EH (cell line): Measurements from ENCODE around the gene HOXD10.

ENCODE experiments used
- DNase-seq: peaks from one replicate; pipeline ENCODE4 v3.0.0-alpha.2; 2015; ENCODE audit warnings: low read depth

Gene HOXD10

DNA sequence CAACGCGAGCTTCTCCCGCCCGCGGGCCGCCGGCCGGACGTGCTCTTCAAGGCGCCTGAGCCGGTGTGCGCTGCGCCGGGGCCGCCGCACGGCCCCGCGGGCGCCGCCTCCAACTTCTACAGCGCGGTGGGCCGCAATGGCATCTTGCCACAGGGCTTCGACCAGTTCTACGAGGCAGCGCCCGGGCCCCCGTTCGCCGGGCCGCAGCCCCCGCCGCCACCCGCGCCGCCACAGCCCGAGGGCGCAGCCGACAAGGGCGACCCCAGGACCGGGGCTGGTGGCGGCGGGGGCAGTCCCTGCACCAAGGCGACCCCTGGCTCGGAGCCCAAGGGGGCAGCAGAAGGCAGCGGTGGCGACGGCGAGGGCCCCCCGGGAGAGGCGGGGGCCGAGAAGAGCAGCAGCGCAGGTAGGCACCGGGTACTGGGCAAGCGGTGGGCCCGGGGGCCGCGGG is 8.8 kb upstream of the HOXD10 start:
- DNase-seq = no peak

DNA sequence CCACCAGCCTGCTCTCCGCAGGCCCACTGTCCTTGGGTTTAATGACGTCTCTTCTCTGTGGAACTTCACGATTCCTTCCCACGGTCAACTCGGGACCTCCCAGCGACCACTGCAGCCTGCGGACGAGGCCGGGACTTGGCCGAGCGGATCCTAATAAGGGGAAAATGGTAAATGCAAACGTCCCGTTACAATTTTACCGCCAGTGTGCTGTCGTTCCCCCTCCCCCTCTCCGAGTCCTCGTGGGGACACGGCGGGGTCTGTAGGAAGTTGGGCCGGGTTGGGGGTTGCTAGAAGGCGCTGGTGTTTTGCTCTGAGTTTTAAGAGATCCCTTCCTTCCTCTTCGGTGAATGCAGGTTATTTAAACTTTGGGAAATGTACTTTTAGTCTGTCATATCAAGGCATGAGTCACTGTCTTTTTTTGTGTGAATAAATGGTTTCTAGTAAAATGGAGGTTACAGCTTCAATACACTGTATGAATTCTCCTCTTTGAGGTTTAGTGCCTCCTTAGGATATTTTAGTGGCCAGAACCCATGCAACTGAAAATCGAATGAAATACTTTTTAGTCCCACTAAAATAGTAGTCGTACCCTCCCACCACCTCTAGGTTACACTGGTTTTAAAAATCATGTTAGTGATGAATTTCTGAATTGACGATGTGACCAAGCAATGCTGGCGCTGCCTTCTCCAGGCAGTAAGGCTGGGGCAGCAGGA is 7.2 kb upstream of the HOXD10 start:
- DNase-seq = no peak

DNA sequence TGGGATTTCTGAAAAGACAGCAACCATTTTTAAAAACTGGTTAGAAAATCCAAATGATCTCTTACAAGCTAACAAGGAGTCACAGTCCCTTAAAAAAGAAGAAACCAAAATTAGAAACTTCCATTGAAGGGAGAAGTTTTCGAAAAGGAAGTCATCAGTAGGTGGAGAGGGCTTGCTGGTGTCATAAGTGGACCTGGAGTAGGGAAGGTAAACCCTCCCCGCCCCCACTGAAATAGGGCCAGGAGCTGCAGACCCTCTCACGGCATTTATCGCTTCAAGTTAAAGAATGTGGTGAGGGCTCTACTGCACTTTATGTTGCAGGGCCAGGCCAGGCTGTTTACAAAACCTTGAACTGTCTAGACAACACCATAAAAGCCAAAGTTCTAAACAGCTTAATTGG is 6.6 kb upstream of the HOXD10 start:
- DNase-seq = no peak

DNA sequence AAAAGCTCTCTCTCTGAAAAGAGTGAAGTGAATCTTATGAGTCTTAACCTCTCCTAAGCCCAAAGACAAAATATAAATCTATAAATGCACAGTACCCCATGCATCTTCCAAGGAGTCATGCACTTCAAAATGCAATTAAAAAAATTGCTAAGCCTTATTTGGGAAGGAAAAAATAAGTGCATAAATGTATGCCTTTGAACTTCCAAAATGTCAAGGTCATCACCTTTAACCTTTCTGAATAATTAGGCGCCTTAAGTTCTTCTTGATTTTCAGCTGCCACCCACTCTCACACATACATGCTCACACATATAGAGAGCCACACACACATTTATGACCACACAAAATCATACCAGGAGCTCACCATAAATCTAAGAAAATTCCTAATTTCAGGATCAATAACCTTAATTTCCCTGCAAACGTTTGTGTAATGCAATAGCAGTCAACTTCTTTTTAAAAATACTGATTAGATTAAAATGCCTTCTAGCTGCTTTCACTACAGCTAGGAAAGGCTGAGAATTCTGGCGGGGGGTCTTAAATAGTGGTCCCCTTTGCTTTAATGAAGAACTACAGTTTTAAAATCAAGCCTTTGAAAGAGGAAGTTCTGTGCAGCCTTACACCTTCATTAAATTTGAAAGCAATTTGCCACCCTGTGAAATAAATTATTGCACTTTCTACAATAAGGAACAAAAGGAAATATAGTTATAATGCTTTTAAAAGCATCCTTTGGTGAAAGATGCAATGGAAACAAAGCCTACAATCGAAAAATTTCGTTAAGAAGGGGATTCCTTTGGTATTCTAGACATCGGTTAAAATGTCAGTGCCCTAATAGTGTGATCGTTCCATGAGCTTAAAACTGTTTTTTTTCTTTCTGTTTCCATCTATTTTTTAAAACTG is 5.9 kb upstream of the HOXD10 start:
- no peak for DNase-seq

DNA sequence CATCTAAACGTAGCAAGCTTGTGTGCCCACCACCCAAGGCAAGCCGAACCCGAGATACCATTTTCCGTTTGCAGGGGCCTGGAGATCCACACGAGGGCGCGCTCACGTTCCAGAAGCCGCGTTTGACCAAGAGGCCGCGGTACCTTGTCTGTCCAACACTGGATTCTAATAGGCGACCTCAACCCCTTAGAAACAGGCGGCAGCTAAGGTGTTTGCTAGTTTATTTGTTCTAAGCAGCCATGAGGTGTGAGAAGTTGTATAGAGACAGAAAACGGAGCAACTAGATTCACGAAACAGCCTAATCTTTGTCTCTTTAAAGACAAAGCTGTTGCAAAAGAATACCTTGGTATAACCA is 5.3 kb upstream of the HOXD10 start:
- no peak for DNase-seq

DNA sequence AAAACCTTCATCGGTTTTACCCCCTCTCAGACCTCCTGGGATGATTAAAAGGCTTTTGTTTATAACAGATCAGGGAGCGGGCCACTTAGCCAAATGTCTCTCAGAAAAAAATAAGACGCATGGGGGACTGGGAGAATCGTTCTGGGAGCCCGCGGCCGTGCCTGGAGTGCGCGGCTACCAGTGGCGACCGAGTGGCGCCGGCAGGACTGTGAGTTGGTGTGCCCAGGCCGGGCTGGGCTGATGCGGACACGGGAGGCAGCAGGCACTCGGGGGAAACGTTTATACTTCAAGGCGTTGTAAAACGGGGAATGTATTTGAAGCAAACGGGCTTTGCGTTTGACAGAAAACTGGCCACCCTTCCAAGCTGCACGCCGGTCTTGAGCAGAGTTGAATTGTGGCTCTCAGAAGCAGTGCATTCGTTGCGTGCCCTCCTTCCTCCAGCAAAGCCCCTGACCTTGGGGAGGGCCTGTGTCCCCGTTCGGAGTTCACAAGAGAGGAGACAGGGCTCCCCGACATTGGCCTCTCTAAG is 4.7 kb upstream of the HOXD10 start:
- no peak for DNase-seq

DNA sequence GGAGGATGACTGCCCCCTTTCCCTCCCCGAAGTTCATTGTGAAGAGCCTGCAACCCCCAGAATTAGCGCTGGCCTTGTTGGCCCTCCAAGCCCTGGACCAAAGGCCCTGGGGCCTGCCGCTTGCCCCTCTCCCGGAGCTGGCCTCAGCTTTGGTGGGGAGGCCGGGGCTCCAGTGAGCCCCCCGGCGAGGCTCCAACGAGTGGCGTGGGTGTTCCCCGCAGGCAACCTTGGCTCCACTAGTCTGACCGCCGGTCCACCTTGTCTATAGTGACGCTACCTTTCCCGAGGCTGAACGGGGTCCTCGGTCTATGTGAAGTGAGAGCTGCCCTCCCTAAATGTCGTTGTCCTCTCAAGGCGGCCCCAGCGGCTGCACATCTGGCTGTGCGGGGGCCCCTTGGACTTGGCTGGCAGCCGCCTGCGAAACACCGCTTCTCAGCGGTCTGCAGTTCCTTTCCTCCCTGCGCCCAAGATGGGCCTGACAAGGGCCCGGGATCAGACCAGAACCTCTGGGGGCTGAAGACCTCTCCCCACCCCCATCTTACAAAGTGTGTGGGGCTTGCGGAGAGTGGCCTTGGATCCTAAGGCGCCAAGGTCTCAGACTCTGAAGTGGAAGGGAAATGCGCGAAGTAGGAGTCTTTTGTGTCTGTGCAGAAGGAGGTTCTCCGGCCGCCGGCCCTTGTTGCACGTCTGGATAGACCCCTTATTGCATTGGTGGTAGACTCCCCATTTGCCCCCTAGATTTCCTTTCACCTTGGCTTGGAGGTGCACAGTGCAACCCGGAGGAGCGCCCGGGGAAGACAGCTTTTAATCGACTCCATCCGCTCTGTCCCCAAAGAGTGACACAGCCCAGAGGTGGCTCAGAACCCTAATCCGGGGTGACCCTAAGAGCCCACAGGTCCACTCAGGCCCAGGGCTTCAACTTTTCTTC is 3.9 kb upstream of the HOXD10 start:
- DNase-seq = no peak

DNA sequence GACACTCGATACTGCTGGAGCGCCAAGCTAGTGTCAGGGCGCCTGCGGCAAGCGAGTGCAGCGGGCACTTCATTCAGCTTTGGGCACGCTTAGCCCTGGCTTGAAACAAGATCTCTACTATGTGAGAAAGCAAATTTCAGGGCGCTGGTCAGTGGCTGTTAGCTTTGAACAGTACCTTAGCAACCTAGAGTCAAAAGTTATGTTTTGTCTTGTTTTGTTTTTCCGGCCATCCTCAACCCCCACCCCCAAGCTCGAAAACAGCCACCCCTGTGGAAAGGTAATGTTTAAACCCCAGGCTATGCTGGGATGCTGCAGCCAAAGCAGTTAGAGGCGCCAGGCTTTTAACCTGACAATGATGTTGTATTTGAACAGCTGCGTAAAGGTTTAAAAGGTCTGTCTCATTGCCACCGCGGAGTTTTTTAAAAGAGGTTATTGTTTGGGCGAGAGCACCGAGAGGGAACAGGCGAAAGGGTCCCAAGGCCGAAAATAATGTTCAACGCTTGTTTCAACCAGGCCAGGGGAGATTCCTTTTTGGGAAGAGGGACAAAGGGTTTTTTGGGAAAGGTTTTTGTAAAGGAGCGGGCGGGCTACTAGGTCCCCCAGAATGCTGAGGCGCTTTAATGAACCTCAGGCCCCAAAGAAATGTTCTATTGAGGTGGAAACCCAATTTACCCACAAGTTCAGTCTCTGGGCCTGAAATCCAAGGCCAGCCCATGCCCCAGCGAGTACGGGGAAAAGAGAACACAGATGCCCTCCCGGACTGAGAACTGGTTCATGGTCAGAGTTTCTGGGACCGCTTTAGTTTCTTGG is 2.3 kb upstream of the HOXD10 start:
- no peak for DNase-seq

DNA sequence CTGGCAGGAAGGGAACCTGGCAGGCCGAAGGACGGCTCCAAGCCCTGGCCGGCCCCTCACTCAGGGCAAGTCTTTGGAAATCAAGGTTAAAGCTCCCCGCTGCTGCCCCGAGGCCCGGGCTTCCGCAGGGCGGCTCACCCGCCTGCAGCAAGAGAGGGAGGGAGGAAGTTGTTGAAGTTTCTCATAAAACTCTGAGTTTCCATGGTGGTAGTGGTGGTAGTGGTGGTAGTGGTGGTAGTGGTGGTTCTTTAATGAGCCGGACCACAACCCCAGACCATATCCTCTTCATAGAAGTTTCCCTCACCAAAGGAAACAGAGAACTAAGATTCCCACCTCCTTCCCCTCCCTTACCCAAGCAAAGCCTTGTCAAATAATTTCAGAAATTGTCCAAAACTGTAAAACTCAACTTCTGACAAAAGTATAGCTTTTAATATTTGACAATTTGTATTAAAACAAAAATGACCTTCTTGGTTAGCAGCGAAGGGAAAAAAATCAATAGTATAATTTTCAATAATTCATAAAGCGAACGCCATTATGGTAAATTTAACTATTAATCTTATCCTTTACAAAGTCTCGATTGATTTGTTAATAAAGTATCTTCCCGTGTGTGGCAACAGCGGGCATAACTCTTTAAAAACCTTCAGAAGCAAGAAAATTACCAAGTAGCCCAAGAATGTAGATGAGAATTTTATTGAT is 1.5 kb upstream of the HOXD10 start:
- no peak for DNase-seq

DNA sequence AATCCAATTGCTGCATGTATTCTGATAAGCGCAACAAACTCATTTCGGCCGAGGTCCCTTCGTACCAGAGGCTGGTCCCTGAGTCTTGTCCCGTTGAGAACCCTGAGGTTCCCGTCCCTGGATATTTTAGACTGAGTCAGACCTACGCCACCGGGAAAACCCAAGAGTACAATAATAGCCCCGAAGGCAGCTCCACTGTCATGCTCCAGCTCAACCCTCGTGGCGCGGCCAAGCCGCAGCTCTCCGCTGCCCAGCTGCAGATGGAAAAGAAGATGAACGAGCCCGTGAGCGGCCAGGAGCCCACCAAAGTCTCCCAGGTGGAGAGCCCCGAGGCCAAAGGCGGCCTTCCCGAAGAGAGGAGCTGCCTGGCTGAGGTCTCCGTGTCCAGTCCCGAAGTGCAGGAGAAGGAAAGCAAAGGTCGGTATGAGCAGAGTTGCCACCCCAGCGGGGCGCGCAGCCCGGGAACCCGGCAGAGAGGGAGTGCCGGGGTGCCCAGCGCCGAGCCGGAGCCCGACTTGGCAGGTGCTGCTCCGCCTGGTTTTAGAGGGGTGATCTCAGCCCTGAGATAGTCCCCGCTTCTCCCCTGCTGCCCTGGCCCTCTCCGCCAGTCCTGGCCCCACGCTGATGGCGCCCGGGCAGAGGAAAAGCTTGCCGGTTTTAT is 714 bp downstream of the HOXD10 start:
- no peak for DNase-seq

DNA sequence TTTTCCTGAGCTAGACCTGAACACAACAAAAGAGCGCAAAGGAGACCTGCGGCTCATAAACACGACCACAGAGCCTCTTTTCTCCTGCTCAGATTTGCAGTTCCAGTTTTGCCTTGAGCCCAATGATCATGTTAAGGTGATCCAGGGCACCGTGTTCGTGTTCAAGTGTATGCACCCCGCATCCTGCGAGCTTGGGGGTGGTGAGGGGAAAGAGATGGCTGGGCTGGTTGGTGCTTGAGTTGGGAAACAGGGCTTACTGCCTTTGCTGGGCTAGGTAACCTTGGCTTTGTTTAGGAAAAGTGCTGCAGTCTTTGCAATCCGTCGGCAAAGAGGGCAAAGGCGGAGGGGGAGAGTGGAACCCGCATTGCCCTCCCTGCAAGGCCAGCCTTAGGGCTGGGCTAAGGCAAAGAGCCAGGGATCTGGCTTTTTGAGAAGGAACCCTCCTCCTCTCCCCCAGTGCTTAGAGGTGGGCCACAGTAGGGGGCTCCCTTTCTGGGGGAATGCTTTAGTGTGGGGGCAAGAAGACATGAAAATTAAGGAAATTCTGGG is 1.3 kb downstream of the HOXD10 start:
- no peak for DNase-seq

DNA sequence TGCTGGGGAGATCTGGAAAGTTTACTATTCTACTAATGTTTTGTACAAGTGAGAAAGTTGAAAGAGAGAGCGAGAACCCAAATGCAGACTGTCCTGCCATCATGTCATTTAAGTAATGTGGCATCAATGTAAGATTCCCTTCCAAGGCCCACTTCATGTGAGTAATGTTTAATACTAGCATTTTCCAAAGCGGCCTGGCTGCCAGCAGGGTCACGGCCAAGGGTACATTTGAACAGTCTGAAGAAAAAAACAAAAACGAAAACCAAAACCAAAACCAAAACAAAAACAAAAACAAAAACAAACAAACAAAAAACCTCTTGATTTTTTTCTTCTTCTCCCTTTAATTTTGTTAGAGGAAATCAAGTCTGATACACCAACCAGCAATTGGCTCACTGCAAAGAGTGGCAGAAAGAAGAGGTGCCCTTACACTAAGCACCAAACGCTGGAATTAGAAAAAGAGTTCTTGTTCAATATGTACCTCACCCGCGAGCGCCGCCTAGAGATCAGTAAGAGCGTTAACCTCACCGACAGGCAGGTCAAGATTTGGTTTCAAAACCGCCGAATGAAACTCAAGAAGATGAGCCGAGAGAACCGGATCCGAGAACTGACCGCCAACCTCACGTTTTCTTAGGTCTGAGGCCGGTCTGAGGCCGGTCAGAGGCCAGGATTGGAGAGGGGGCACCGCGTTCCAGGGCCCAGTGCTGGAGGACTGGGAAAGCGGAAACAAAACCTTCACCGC is 2.2 kb downstream of the HOXD10 start:
- DNase-seq = peak; percentile 10

DNA sequence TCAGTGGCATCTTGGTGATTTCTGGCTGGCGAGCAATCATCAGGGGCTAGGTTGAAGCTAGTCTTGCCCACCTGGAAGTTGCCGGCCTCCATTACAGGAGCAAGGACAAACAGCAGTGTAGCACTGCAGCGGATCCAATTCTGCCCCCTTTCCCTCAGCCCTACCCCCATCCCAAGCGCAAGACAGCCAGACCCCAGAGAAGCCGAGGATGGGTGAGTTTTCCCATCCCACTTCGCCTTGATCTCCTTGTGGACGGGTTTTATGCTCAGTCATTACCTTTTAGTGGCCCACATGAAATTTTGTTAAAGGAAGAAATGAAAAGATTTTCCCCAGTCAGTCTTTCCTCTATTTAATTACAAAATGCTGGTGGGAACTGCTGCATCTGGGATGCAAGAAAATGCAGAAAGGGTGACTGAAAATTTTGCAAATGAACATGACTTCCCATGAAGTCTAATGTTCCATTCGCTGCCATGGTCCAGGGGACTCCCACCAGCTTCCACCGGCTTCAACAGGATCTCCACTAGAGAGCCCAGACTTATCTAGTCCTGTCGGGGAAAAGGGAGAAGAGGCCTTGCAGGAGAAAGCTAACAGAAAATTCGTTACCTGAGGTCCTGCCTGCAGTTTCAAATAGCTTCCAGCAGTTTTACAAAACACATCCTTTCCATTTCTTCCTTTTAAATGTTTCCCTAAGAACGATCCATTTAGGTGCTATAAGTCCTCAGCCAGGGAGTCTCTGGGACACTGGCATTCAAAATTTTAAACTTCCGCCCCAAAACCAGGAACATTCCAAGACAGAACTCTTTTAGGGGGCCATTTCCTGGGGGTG is 4.0 kb downstream of the HOXD10 start:
- no peak for DNase-seq

DNA sequence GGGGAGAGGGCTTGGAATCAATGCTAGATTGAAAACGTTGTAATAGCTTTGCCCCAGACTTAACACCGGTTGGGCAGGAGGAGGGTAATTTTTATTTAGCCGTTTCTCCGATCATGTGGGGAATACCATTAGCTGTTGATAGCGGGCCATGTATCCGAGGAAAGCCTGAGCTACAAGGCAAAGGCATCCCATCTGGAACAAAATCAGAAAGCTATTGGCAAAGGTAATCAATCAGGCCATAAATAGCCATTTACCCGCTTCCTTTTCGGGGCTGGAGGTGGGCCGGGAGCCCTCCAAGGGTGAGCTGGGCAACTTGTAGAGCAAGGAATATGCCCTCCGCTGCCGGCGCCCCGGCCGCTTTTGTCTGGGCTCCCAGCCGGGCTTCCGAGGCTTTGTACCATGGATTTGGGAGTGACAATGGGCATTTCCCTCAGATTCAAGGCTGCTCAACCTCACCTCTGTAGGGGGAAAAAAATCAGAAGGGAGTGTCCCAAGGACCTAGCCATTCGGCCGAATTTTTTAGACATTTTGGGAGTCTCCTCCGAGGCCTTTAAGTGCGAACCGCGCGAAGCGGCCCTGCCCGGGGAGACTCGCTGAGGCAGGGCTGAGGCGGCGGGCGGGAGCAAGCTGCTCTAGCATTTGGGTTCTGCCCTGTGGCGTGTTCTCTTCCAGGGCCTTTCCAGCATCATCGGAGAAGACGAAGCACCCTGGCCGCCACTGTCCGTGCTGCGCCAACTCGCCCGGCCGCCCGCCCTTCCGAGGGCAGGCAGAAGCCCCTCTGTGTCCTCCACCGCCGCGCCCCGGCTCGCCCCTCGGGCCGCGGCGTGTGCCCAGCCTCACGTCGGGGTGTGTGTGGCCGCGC is 4.8 kb downstream of the HOXD10 start:
- DNase-seq = no peak

DNA sequence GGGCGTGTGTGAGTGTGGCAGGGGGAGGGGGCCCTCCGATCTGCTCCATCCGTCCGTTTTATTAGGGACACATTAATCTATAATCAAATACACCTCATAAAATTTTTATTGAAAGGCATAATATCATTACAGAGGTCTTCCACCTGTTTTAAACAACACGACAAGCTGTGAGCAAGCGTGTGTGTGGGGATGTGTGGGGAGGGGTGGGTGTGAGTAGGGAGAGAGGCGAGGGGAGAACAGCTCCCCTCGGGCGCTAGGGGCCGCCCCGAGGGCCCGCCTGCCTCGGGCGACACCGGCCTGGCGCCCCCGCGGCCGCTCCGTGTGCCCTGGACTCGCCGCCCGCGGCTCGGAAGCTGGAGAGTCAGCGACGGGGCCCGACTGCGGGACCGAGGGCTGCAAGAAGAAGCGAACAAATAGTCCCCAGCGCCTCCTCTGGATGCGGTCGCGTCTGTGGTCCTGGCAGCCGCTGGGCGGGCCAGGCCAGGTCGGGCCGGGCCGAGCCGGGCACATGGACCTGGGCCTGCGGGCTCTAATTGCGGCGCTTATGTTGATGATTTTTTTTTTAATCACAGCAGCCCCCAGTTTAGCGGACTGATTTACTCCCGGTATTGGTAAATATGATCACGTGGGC is 5.6 kb downstream of the HOXD10 start:
- no peak for DNase-seq

DNA sequence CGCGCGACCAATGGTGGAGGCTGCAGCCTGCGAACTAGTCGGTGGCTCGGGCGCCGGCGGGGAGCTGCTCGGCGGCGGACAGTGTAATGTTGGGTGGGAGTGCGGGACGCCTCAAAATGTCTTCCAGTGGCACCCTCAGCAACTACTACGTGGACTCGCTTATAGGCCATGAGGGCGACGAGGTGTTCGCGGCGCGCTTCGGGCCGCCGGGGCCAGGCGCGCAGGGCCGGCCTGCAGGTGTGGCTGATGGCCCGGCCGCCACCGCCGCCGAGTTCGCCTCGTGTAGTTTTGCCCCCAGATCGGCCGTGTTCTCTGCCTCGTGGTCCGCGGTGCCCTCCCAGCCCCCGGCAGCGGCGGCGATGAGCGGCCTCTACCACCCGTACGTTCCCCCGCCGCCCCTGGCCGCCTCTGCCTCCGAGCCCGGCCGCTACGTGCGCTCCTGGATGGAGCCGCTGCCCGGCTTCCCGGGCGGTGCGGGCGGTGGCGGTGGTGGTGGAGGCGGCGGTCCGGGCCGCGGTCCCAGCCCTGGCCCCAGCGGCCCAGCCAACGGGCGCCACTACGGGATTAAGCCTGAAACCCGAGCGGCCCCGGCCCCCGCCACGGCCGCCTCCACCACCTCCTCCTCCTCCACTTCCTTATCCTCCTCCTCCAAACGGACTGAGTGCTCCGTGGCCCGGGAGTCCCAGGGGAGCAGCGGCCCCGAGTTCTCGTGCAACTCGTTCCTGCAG is 6.3 kb downstream of the HOXD10 start, which contains the start of gene HOXD9:
Gene HOXD9 (plus strand): TSS at position 37 of the 728 bp plus-strand sequence. CDS start 50 bp downstream, at position 87.
- DNase-seq = peak; percentile 34
